D721Med (cell line): ENCODE results near the gene PCSK9.

Experiments used
- DNase-seq: peaks from one replicate; pipeline ENCODE4 v3.0.0; 2011; ENCODE audit warnings: low spot score; ENCODE audit not compliant: insufficient read length
- FAIRE-seq: peaks from 2 replicates; lab custom pipeline; 2011; peaks lifted over from hg19 to GRCh38; lab: Jason Lieb, UNC
- TF ChIP-seq, protein P1 (sequence below): IDR thresholded peaks from 2 replicates; pipeline ENCODE4 v1.5.1; 2012; ENCODE audit warnings: mild to moderate bottlenecking, control low read depth; ENCODE audit not compliant: insufficient read depth; ENCODE audit errors: missing control alignments

PCSK9 gene

DNA sequence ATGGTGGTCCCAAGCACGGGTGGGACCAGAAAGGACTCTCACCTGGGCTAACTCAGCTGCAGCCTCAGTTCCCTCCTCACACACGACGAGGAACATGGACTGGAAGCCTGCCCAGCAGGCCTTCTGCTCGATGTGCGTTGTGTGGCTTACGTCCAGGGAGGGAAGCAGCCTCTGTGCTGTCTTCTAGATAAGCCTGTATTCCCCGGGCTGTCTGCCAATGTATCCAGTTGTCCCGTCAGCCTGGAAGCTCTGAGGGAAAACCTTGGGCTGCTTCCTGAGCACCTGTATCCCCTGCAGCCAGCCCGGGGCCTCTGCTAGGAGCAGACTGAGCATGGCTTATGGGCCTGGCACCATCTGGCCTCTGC lies 10.5 kb downstream of the PCSK9 start:
- TF ChIP-seq, protein P1, sequence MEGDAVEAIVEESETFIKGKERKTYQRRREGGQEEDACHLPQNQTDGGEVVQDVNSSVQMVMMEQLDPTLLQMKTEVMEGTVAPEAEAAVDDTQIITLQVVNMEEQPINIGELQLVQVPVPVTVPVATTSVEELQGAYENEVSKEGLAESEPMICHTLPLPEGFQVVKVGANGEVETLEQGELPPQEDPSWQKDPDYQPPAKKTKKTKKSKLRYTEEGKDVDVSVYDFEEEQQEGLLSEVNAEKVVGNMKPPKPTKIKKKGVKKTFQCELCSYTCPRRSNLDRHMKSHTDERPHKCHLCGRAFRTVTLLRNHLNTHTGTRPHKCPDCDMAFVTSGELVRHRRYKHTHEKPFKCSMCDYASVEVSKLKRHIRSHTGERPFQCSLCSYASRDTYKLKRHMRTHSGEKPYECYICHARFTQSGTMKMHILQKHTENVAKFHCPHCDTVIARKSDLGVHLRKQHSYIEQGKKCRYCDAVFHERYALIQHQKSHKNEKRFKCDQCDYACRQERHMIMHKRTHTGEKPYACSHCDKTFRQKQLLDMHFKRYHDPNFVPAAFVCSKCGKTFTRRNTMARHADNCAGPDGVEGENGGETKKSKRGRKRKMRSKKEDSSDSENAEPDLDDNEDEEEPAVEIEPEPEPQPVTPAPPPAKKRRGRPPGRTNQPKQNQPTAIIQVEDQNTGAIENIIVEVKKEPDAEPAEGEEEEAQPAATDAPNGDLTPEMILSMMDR = no peak
- FAIRE-seq (no peak), DNase-seq (no peak)

DNA sequence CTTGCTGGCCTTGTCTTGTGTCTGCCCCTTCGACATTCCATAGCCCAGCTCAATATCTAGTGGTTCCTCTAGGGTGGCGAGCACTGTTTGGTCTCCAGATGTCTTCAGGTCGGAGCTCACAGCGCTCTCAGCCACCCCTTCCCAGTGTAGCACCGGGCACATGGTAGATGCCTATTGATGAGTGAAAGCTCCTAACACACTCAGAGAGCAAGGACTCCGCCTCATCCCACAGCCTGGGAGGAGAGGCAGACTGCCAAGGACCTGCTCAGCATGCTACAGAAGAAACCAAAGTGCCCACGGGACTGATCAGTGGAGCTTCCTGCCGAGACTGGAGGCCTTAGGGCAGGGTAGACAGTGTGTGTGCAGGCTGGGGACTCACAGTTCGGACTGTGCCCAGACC lies 10.9 kb downstream of the PCSK9 start:
- FAIRE-seq = no peak
- TF ChIP-seq, protein P1 = no peak
- no peak for DNase-seq

GRCh38 chr1:55051169-55051568 lies 11.8 kb downstream of the PCSK9 start:
- DNase-seq = no peak
- no peak for FAIRE-seq

DNA sequence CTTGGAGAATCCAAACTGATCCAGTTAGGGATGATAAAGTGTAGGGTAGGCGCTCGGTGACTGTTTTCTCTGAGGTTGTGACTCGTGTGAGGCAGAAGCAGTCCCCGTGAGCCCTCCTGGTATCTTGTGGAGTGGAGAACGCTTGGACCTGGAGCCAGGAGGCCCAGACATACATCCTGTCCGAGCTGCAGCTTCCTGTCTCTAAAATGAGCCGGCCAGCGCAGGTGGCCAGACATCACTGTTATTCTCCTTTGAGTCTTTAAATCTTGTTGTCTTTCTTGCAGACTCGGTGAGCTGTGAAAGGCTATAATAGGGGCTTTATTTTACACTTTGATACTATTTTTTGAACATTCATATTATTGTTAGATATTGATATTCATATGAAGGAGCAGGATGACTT lies 12.3 kb downstream of the PCSK9 start:
- TF ChIP-seq, protein P1 = no peak
- FAIRE-seq (no peak), DNase-seq (no peak)

More at GRCh38 chr1:55051169-55051568, 11.8 kb downstream of the PCSK9 start:
- TF ChIP-seq, protein P1 = no peak

DNA sequence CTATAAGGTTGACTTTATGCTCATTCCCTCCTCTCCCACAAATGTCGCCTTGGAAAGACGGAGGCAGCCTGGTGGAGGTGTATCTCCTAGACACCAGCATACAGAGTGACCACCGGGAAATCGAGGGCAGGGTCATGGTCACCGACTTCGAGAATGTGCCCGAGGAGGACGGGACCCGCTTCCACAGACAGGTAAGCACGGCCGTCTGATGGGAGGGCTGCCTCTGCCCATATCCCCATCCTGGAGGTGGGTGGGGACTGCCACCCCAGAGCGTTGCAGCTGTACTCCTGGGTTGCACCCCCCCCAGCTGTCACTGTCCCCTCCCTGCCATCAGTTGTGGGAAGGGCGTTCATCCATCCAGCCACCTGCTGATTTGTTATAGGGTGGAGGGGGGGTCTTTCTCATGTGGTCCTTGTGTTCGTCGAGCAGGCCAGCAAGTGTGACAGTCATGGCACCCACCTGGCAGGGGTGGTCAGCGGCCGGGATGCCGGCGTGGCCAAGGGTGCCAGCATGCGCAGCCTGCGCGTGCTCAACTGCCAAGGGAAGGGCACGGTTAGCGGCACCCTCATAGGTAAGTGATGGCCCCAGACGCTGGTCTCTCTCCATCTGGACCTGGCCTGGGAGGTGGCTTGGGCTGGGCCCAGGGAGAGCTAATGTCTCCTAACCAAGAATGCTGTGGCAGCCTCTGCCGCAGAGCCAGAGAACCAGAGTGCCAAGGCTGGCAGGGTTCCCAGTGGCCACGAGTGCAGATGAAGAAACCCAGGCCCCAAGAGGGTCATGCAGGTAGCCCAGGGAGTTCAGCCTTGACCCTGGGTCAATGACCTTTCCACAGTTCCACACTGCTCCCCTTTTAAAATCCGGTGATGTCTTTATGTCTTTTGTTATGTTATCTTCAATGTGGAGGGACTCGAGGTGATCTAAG lies 13.1 kb downstream of the PCSK9 start:
- DNase-seq (no peak), FAIRE-seq (no peak)
- TF ChIP-seq, protein P1 = no peak

DNA sequence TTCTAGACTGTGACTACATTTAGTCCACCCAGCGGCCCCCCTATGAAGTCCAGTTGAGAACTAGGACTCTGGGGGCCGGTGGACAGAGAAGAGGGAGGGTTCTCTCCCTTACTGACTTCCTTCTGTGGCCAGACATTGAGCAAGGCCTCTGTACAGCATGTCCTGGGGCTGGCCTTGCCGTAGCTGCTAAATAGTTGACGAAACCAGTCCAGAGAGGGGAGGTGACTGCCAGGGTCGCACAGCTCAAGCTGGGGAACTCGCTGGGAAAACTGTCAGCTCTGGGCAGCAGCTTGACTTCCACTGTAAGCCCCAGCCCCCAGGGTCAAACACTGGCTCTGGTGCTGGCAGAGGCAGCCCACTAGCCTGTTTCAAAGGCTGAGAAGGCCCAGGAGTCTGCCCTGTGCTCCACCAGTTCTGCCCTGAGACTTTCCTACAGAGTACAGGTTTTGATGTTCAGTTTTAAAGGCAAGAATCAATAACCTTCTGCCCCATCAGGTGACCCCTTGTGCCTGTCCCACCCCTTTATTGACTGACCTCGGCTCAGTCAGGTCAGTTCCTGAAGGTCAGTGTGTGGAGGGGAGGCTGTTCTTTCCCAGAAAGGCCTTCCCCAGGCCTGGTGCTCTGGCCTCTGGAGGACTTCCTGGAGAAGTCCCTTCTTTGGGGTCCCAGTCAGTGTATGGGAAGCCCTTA lies 14.1 kb downstream of the PCSK9 start:
- FAIRE-seq (no peak), DNase-seq (no peak)
- TF ChIP-seq, protein P1 = no peak
